Measurements from ENCODE around the gene CER1.

The CER1 gene, protein sequence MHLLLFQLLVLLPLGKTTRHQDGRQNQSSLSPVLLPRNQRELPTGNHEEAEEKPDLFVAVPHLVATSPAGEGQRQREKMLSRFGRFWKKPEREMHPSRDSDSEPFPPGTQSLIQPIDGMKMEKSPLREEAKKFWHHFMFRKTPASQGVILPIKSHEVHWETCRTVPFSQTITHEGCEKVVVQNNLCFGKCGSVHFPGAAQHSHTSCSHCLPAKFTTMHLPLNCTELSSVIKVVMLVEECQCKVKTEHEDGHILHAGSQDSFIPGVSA
- long read RNA-seq, donor 1 = 0 reads
- long read RNA-seq, donor 2 = 0 reads
- long read RNA-seq, donor 3 = 0 reads
- long read RNA-seq, donor 4, partial matches to known transcripts = 0 of 4 reads
- long read RNA-seq, donor 4, other reads (novel, unspliced or antisense) = 0 of 4 reads
- long read RNA-seq, donor 5 = 0 reads
- long read RNA-seq, donor 6 = 0 reads
- long read RNA-seq, donor 7 = 0 reads
- long read RNA-seq, donor 8, partial matches to known transcripts = 0 of 1 reads
- long read RNA-seq, donor 8, other reads (novel, unspliced or antisense) = 0 of 1 reads

DNA sequence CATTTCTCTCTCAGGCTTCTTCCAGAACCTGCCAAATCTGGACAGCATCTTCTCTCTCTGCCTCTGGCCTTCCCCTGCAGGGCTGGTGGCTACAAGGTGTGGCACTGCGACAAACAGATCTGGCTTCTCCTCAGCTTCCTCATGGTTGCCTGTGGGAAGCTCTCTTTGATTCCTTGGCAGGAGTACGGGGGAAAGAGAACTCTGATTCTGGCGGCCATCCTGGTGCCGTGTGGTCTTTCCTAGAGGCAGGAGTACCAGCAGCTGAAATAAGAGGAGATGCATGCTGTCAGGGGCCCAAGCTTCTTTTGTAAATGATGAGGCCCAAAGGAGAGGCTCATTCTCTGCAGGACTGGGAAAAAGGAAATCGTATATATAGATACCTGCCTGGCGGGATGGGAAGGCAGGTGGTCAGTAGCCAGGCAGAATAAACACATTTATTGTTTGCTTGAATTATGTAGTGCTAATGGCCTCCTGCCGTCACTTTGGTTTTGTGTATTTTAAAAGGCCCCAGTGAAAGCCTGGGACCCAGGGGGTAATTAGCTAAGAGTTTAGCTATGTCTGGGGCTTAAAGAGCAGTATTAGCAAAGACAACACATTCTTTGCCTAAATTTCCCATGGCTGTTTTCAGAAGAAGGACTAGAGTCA, at the start of gene CER1:
Gene CER1, minus strand, starts transcription at position 343 of the 645 bp plus-strand sequence. Its CDS starts 61 bp downstream, at position 282.
- DNase-seq = no peak

DNA sequence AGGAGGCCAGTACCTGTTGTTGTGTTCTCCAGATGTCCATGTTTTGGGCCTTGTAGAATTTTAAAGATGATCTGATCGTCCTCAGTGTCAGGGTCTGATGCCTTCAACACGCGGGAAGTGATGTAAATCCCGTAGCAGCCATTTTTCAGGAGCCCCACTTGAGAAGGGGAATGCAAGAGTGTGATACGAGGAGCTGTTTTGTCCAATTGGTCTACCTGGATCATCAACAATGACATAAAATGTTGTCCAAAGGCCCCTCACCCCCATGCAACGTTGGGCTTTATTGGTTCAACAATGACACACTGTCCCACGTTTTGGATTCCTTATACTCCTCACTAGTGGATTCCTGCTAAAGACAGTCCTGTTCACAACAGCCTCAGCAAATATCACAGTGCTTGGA, 48.1 kb upstream of the CER1 start:
- no peak for DNase-seq

DNA sequence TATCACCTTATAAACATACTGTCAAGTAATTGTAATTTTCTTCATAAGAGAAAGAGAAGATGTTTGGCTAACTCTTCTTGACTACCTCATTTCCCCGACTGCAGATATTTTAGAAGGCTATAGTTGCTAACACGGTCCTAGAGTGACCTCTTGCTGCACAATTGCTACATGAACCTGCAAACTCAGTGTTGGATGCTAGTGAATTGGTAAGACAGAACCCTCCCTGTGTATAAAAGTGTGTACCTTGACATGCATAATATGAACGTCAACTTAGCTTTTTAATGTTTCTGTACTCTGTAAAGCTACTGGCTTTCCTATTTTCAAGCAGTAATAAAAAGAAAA, 46.7 kb upstream of the CER1 start:
- DNase-seq = no peak

DNA sequence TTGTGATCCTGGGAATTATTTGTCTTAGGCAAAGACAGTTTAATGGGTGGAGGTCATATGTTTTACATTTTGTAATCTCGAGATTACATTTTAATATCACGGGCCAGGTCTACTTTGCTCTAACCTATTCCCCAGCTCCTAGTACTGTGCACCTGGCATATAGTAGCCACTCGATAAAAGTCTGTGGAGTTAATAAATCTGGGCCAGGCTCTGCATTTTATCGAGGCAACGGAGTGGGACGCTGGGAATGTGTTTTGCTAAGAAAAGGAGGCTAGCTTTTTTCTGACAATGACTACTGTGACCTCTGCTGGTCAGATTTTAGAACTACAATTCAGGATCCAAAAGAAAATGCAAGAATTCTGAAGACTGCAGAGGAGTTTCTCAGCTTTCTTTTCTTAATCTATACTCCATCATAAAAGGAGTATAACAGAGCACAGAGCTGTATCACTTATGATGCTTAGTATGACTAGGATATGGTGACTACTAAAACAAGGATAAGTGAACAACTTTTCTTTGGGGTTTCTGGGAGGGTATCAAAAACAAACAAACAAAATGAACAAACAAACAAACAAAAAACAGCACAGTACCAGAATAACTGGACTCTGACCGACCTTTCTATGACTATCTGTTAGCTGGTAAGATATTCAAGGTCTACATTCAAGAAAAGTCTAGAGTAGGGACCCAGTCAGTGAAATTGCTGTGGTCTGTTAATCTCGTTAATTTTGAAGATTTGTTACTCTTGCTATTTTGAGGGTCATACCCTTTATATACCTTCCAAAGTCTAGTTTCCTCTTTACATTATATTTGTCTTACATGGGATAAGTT, 46.1 kb upstream of the CER1 start:
- DNase-seq = peak; percentile 10

DNA sequence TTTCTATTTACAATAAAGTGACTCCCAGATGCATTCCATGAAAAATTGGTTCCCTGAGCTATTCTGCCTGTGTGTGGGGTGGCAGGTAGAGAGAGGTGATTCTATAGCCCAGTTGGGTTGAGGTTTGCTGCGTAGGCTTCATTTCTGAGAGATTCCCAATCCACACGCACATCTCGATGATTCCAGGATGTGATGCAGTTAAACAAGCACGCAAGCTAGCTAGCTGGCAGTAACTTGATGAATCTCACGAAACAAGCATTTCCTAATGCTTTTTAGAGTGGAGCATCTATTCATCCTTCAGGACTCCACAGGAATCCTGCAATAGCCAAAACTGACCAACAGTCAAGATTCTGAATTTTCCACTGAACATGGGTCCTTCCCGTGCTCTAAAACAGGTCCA, 43.8 kb upstream of the CER1 start:
- DNase-seq = no peak

DNA sequence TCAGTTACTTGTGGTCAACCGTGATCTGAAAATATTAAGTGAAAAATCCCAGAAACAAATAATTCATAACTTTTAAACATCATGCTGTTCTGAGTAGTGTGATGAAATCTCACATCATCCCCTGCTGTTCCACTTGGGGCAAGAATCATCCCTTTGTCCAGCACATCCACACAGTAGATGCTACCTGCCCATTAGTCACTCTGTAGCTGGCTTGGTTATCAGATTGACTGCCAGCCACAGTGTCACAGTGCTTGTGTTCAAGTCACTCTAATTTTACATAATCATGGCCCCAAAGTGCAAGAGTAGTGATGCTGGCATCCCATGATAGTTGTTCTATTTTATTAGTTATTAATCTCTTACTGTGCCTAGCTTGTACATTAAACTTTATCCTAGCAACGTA, 39.1 kb upstream of the CER1 start:
- no peak for DNase-seq

DNA sequence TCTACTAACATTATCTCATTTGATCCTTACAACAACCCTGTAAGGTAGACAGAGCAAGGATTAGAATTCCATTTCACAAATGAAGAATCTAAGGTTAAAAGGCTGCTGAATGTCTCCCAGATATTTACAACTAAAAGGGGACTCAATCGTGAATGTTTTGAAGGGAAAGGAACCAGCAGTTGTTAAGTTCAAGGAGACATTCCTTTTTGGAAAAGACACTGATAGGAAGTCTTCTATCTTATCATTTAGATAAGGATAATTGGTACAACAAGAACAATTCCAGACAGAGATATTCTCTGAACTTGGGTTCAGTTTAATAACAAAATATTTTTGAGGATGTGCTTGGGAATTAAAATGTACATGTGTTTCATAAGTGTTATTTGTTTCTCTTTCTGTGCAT, 37.5 kb upstream of the CER1 start:
- DNase-seq = no peak

DNA sequence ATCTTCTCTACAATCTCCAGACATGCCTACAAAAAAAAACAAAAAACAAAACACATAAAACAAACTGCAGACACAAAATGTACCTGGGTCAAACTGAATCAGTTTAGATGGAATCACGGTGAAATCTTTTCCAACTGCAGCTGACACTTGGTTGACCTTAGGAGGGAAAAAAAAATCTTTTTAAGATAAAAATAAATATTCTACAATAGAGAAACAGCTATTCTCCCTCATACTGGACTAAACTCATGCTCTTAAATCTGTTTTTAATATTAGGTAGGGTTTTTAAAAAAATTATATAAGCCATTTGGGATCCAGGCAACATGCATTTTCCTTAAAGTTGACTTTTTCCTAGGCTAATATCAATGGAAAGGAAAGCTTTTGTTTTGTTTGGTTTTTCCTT, 33.8 kb upstream of the CER1 start:
- no peak for DNase-seq

DNA sequence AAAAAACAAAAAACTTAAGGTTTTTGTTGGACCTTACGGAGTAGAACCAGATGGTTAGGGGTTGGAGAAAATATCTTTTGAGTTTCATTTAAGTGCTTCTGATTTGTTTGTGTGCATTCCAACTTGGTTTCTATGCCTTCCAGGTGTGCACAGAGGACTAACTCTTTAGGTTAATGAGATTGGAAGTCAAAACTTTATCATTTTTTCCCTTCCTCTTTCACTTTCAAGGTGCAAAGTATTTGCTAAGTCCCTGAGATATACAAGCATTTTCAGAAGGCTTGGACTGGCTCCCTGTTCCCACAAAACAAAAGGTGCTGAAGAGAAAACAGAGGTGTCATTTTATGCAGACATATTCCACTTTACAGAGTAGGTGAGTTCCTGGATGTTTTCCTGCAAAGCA, 30.3 kb upstream of the CER1 start:
- DNase-seq = no peak

DNA sequence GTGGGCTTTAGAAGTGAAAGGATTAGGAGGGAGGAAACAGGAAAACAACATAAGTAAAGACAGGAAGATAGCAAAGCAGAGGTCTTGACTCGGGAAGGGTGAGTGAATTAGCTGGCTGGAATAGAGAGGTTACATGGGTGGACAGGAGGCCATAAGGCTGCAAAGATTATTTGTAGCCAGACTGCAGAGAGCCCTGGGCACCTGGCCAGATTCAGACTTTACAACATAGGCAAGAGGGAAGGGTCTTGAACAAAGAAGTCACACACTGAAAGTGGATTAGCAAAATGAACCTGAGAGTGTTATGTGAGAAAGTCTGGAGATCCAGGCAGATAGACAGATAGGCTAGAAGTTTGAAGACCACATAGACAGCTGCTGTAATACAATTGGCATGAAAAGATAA, 29.7 kb upstream of the CER1 start:
- DNase-seq = no peak

DNA sequence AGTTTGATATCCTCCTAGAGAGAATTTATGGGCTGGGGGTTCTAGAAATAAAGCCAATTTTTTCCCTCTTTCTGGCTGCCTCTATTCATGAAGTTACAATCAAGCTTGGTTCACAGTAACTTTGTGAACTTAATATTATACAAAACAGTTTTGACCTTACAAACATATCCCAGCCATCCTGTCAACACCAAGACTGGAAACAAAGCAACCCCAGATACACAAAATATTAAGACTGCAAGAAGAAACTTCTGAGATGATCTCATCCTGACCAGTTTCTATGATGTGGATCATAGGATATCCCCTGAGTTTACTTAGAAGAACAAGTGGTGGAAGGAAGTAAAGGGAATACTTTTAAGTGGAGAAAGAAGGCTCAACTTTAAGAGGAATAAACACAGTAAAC, 28.3 kb upstream of the CER1 start:
- DNase-seq = no peak

DNA sequence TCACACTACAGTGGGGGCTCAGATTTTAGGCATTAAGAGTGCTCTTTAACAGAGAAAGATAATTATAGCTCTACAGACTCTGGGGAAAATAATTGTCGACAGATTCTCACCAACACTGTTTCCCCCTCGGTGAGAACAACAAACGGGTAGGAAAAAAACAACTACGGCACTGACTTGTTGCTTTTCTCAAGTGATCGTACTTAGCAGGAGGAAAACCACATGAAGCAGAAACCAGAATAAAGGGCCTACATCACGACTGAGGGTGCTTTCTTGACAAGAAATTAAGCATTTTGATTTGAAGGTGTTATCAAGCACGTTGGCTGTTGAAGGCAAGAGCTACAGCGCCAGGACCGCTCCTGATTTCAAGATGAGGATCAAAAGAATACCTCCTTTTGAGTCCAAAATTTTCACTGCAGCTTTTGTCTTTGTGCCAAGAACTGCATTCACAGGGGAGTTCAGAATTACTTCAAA, 27.2 kb upstream of the CER1 start:
- DNase-seq = no peak

DNA sequence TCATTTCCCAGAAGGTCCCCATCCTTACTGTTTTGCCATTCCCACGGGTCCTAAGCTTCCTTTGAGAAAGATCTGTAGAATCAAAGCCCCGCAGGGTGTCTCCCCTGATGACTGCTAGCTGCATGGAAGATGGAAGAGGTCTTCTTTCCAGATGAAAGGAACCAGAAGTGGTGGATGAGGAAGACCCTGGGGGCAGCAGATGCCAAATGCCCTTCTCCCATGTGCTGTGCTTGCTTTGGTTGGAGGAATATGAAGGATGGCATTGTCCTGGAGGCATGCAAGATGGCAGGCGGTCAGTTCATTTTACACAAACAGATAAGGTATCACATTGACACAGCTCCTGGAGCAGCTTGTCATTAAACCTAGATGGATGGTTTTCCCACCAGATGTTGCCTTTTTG, 25.8 kb upstream of the CER1 start:
- DNase-seq = no peak

DNA sequence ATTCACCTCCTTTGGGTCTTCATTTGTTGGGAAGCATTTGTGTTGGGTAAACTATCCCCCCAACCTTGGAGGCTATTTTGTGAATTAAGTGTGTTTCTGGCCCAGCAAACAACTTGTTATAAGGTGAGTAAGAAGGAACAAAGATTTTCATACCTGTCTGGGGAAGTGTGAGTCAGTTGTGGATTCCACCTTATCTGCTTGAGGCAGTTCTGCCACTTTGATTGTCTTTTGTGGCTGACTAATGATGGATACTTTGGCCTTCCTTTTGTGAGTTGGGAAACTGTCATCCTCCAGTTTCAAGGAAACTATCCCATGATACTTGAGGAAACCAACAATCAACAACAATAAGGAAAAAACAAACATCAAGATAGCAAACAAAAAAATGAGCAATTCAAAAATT, 24.6 kb upstream of the CER1 start:
- no peak for DNase-seq

DNA sequence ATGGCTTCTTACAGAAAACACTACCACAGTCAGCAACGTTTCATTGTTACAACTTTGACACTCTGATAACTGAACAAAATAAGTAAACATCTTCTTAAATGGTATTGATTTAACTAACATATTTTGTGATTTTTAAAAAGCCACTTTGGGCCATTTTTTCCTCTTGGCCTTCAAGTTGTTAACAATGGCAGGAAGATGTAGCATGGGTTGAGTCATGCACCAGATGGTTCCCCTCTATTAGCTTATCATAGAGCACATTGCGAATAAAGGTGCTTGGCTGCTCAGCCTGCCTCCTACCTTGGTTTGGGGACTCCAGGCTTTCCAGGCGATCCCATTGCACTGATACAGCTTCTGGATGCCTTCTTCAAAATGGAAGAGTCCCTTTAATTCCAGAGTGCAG, 24.1 kb upstream of the CER1 start:
- no peak for DNase-seq

DNA sequence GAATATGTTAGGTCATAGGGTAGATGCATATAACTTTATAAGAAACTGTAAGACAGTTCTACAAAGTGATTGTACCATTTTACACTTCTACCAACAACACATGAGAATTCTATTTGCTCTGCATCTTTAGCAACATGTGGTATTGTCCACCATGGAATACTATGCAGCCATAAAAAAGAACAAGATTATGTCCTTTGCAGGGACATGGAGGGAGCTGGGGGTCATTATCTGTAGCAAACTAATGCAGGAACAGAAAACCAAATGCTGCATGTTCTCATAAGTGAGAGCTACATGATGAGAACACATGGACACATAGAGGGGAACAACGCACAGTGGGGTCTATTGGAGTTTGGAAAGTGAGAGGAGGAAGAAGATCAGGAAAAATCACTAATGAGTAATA, 22.2 kb upstream of the CER1 start:
- no peak for DNase-seq

DNA sequence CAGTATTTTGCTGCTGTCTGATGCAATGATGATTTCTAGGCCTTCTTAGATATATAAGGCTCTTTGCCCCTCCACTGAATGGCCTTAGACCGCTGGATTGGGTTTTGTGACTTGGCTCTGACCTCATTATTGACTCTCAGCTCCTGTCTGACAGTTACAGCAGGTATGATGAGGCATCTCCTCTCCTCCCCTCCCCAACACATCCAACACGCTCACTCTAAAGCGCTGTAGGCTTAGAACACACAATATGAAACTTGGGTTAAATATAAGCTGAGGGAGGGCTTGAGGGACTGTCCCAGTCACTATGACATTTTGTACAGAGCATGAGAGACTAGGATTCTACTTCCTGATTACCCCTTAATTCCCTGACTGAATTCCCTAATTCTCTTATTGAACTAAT, 18.8 kb upstream of the CER1 start:
- DNase-seq = no peak

DNA sequence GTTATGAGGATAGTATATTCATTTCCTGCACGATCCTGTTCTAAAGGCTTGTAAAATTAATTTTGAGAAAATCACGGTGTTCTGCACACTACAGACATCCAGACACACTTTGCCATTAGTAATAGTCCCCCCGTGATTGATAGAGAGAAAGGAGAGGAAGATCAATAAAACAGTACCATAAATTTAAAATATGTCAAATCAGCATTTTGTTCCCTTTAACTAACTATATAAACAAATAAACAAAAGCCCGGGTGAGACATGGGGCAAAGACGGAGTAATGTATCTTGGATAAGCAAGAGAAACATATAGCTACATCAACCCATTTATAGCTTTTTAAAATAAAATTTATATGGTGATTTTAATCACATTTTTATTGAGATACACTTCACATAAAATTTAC, 10.6 kb upstream of the CER1 start:
- no peak for DNase-seq

DNA sequence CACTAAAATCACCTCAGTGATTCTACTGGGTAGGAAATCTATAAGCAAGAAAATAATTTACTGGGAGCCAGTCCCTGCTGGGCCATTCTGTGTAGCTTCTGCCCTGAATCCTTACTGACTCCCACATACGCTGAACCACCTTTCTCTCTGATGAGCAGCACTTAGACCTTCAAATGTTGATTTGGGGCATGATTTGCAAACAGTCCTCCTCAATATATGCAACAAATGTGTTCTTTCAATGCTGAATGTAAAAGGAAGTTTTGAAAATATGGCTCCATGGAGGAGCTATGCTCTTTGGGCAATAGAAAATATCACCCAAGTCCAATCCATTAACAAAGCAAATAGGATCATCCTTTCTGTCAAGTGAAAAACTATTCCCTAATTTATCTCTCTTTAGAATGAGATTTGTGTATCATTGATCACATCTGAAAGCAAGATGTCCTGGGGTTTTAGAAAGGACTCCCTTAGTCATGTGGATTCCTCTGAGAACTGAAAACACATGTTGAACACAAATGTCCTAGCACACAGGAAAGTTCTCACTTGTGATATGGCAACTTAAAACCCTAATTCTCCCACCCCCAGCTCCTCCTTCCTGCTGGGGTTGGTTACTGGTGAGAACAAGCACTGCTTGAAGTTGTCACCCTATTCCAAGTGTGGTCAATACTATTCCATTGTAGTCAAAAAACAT, 8.9 kb upstream of the CER1 start:
- DNase-seq = no peak

DNA sequence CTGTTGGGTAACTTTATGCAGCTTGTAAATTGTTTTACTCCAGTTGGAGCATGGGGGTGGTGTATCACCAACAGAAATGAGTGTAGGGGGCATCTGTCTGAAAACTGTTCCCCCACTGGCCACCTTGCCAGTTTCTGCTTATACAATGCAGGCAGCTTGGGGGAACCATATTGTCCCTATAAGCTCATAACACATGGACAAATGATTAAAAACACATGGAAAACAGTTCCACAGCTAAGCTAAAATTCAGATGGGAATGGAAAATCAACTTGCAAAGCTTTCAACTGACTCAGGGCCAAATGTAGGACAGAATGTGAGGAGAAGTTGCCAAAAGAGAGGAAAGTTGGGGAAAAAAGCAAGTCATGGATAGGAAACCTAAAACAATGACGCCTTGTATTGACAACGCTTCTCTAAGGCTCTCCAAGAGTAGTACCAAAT, 7.9 kb upstream of the CER1 start:
- no peak for DNase-seq

DNA sequence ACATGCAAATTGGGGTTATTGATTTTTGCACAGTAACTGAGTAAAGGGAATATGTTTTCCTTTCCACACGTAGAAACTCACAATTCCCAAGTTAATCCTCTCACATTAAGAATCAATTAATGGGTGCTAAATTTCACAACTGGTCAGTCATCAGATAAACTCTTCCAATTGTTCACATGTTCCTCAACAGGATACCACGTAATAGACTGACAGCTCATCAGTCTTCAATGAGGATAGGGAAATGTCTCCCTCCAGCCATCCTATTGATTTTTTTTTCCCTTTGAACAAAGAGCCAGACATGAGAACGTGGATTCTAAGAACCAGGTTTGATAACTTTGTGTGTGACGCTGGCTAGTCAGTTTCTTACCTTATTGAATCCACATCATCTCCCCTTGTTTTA, 768 bp upstream of the CER1 start:
- DNase-seq = no peak

DNA sequence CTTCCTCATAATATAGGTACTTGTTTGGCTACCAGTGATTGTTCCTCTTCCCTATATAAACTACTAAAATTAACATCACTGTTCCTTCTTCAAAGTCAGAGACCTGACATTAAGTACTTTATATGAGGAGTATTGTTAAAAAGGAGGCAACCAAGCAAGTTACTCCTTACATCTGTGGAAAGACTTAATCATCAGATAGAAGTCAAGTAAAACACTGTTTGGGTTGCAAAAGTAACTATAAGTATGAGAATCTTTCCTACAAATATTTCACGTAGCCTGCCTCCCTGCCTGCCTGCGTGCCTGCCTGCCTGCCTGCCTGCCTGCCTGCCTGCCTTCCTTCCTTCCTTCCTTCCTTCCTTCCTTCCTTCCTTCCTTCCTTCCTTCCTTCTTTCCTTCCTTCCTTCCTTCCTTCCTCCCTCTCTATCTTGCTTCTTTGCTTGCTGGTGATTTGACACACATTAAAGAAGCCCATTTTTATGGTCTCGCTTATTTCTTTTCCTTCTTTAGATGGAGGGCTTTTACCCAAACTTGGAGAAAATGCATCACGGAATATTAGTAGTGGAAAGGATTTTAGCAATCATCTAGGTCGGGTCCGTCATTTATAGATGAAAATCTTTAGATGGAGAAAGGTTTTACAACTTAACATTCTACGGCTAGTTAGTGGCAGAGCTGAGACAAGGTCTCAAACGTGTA, 3.2 kb downstream of the CER1 start:
- no peak for DNase-seq

Measured in right kidney (tissue), 9 donors.